ENCODE measurements around the gene PRKCB.

- TF ChIP-seq CTCF (IDR thresholded peaks at IDR 0.05; ENCODE audit: poor library complexity), result no peak
- TF ChIP-seq EZH2 (IDR thresholded peaks at IDR 0.05; ENCODE audit: borderline replicate concordance), result no peak
Observed at GRCh38 chr16:24145927-24146326, 310.1 kb downstream of the PRKCB start.
